Measurements from ENCODE around the gene CRNKL1.

Gene CRNKL1

DNA sequence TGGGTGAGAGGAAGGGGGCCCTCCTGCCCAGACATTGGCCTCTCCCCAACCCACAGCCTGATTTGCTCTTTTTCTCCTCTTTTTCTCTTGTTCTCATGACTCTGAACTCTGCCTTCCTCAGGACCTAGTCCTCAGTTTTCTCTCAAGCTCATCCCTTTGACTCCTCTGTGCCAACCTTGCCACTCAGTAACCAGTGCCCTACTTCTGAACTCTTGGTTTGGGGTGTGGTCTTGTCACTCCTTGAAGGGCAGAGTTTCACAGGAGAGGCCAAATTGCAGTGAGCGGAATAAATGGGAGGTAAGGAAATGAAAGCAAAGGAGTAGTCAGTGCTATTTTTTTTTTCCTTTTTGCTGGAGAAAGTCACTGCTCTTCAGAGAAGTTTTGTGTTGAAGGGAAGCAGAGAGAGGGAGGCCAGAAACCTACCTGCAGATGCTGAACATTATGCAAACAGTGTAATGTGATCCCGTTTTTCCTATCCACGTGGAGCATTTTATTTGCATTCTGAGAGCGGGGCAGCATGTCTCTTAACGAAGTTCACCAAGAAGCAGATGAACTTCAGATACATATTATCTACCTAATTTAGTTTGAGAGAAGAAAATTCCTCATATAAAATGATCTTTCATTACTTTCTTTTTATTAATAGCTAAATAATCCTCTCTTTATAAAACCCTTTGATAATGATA lies 27.0 kb upstream of the CRNKL1 start:
- peak in 1 of 2 experiments; percentile 61 for DNase-seq (ENCODE audit: low read depth in 1 of 2, low spot score in 1 of 2)
- in situ Hi-C loops (cut with HindIII; ENCODE audit: low pct_unique_long_range_greater_than_20kb, low sequenced_read_pairs): no loop called here

DNA sequence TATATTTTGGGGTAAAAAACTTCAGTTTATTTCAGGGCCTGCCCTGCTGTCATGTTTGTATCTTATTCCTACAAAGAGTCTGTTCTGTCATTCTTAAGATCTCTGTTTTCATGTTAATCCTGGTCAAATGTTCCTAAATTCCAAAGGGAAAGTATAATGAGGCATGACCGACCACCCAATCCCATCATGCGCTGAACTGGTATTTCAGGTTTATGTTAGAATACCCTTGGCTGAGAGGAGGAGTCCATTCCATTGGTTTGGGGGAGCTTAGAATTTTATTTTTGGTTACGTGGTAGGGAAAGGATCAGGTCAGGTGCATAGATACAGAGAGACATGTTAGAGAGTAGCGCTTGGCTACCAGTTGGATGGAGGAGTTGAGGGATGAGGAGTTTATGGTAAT lies 25.8 kb upstream of the CRNKL1 start:
- TF ChIP-seq JUND (IDR thresholded peaks at IDR 0.05; ENCODE audit: low read depth): no peak
- in situ Hi-C loops (cut with HindIII; ENCODE audit: low pct_unique_long_range_greater_than_20kb, low sequenced_read_pairs): no loop called here
- DNase-seq (ENCODE audit: low read depth in 1 of 2, low spot score in 1 of 2): peak in 1 of 2 experiments; percentile 20

More for the DNA sequence above, 27.0 kb upstream of the CRNKL1 start:
- TF ChIP-seq JUND (IDR thresholded peaks at IDR 0.05; ENCODE audit: low read depth): no peak

DNA sequence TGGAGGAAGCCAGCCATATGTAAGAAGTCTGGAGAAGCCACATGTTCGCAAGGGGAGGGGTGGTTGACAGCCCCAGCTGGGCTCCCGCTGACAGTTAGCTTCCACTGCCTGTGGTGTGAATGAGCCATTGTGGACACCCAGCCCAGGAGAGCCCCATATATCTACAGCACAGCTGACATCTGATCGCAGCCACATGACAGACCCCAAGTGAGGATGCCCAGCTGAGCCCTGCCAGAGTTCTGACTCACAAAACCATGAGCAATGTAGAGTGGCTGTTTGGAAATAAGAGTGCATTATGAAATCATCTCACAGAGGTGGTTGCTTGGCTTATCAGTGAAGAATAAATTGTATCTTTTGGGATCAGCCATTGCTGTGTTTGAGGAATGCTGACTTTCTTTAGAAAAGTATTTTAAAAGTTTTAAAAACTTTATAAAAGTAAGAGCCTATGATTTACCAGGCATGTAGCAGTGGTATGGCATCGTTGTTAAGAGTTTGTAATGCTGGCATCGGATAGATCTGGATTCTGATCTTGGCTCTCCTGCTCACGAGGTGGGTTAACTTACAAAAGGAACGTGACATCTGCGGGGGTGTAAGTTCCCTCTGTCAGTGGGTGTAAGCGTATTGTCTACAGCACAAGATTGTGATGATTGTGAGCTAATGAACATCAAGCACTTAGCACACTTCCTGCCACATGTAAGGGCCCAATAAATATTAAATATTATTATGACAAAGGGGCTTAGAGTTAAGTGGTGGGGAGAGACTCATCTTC lies 24.2 kb upstream of the CRNKL1 start:
- in situ Hi-C loops (cut with HindIII; ENCODE audit: low pct_unique_long_range_greater_than_20kb, low sequenced_read_pairs): no loop called here
- TF ChIP-seq JUND (IDR thresholded peaks at IDR 0.05; ENCODE audit: low read depth): no peak
- no peak for DNase-seq (ENCODE audit: low read depth in 1 of 2, low spot score in 1 of 2)

DNA sequence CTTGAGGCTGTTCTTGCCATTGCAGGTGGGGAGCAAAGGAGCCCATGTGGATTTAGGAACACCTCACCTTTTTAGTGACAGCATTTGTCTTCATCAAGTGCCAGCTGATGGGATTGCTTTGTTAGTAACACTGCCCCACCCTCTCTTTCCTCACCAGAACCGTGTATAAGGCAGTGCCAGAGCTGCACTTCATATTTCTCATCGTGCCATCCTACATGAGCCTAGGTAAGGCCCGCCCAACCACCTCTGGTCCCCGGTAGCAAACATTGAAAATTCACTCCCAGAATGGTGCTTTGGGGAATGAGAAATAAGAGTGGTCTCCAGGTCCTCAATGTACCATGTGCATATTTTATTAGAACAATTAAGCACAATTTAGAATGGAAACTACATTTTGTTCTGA lies 22.8 kb upstream of the CRNKL1 start:
- TF ChIP-seq JUND (IDR thresholded peaks at IDR 0.05; ENCODE audit: low read depth): no peak
- DNase-seq (ENCODE audit: low read depth in 1 of 2, low spot score in 1 of 2): no peak
- in situ Hi-C loops (cut with HindIII; ENCODE audit: low pct_unique_long_range_greater_than_20kb, low sequenced_read_pairs): no loop called here

DNA sequence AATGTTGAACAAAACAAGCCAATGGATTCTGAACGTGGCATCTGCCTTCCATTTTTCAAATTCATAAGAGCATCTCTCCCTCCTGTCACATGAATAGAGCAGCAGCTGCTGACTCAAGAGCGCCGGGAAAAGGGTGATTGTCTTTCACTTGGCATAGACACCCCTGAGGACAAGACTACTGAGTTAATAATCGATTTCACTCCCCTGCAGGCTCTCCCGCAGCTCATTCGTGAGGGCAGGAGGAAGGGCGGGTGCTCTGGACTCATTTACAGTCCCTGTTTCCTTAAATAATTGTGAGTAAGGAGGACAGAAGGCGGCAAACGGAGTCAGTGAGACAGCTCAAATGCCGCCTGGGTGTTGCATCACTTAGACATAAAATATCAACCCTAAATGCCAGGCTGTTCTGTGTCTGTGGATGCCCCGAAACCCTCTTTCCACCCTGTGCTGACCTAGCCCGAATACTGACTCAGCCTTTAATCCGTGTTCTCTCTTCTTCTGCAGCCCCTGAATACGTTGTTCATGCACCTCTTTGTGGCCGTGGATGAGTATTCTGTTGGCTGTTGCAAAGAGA lies 21.6 kb upstream of the CRNKL1 start:
- in situ Hi-C loops (cut with HindIII; ENCODE audit: low pct_unique_long_range_greater_than_20kb, low sequenced_read_pairs): no loop called here
- no peak for TF ChIP-seq JUND (IDR thresholded peaks at IDR 0.05; ENCODE audit: low read depth)
- DNase-seq (ENCODE audit: low read depth in 1 of 2, low spot score in 1 of 2): no peak

DNA sequence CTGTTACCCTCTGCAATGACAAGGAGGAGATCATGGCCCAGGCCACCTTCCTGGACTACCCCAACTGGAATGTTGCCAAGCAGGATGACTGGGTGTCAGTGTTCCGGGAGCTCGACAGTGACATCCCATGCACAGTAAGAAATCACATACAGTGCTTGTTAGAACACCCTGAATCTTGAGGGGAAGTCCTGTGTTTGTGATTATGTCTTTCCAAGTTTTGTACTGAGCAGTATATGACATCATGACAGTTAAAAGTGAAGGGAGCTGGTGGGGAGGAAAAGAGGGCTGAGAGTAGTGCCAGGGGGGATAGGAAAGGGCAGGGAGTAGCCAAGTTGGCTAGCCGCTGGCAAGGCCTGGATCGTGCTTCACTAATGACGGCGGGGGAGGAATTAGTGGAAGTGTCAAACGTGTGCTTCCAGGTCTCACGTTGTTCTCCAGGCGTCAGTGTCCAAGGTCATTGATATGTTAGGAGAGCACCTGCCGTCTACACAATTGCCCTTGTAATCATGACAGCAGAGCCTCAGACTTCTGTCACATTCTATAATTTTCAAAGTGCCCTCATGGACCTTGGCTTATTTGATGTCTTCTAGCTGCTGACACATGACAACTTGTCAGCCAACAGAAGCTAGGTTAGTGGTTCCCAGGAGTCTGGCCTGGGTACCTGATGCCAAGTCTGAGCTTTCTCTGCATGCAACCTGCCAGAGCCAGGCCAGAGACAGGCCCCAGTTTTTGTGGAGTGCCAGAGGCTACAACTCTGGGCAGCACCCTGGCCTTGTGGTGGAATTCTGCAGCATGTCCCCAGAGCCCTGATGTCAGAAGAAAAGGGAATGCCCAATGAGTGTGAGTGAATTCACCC lies 18.8 kb upstream of the CRNKL1 start:
- DNase-seq (ENCODE audit: low read depth in 1 of 2, low spot score in 1 of 2): no peak
- TF ChIP-seq JUND (IDR thresholded peaks at IDR 0.05; ENCODE audit: low read depth): no peak
- in situ Hi-C loops (cut with HindIII; ENCODE audit: low pct_unique_long_range_greater_than_20kb, low sequenced_read_pairs): no loop called here

DNA sequence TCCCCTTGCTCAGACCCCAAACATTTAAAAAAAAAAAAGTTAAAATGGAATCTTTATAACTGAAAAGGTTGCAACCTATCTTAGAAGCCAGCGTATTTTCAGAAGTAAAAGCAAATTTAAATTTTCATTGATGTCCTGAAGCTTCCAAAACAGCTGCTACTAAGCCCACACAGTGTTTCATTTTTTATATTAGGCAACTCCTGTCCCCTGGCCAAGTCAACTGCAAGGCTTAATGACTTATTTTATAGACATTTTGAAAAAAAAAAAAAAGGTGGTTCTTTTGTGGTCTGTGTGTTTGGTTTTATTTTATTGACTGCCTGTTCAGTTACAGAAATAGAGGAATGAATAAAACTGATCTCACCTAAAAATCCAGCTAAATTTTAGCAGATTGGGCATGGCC lies 13.1 kb upstream of the CRNKL1 start:
- DNase-seq (ENCODE audit: low read depth in 1 of 2, low spot score in 1 of 2): no peak
- in situ Hi-C loops (cut with HindIII; ENCODE audit: low pct_unique_long_range_greater_than_20kb, low sequenced_read_pairs): no loop called here

DNA sequence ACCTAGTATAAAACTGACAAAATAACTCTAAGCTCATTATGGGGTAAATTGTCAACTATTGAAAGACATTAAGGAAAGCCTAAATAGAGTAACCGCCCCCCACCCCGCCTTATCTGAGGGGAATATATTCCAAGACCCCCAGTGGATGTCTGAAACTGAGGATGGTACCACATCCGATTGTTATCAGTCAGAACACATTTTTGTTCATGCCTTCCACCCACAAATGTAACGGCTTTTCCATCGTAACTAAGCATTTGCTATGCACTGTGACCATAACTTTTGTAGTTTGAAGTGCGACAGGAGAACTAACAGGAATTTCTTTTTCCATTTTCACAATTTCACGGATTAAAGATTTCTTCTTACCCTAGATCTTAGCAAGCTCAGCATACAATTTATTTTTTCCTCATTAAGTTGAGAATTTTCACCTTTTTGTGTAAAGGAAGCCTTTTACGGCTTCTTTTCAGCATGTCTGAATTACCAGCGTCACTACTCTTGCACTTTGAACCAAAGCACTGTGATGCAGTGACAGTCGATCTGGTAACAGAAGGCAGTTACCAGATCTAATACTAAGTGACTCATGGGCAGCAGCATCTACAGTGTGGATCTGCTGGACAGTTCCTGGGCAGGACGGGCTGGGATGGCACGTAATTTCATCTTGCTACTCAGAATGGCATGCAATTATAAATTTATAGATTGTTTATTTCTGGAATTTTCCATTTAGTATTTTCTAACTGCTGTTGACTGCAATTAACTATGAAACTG lies 11.9 kb upstream of the CRNKL1 start:
- in situ Hi-C loops (cut with HindIII; ENCODE audit: low pct_unique_long_range_greater_than_20kb, low sequenced_read_pairs): no loop called here
- no peak for TF ChIP-seq JUND (IDR thresholded peaks at IDR 0.05; ENCODE audit: low read depth)
- no peak for DNase-seq (ENCODE audit: low read depth in 1 of 2, low spot score in 1 of 2)

More for the DNA sequence above, 13.1 kb upstream of the CRNKL1 start:
- no peak for TF ChIP-seq JUND (IDR thresholded peaks at IDR 0.05; ENCODE audit: low read depth)

DNA sequence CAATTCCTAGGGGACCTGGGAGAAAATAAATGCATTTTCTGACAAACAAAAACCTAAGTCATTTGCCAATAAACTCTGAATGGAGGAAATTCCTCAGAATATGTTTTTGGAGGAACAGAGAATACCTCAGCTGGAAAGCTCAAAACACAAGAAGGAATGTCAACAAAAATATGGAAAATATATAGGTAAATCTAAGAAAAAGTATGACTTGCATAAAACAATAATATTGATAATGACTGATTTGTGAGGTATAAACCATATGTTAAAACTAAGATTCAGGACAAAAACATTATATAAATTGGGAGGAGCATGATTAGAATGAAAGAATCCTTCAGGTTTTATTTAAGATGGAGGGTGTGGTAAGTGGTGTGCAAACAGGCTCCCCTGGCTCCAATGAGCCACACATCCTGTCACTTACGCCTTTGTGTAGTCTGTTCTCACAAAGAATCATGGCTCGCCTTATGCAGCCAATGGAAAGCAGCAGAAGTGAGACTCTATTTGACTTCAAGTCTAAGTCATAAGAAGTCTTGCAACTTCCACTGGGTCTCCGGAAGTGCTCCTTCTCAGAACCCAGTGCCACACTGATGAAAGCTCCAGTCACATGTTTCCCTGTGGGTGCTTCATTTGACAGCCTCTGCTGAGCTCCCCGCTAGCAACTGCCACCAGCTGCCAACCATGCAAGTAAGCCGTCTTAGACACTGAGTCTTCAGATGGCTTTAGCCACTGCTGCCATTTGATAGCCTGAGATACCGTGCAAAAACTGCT lies 8.2 kb upstream of the CRNKL1 start:
- DNase-seq (ENCODE audit: low read depth in 1 of 2, low spot score in 1 of 2): no peak
- TF ChIP-seq JUND (IDR thresholded peaks at IDR 0.05; ENCODE audit: low read depth): no peak
- in situ Hi-C loops (cut with HindIII; ENCODE audit: low pct_unique_long_range_greater_than_20kb, low sequenced_read_pairs): no loop called here

DNA sequence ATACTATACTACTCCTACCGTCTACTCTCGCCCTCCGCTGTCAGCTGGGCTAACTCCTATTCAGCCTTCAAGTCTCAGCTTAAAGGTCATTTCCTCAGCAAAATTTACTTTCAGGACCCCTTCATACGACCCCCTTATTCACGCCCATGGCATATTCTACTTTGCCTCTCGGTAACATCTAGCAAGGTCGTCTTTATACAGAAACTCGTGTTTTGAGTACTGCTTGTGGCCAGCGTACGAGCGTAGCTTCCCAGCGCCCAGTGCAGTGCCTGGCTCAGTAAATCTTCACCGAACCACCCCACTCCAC lies 546 bp downstream of the CRNKL1 start:
- peak in 1 of 2 experiments; percentile 12 for DNase-seq (ENCODE audit: low read depth in 1 of 2, low spot score in 1 of 2)
- no peak for TF ChIP-seq JUND (IDR thresholded peaks at IDR 0.05; ENCODE audit: low read depth)
- in situ Hi-C loops (cut with HindIII; ENCODE audit: low pct_unique_long_range_greater_than_20kb, low sequenced_read_pairs): no loop called here

DNA sequence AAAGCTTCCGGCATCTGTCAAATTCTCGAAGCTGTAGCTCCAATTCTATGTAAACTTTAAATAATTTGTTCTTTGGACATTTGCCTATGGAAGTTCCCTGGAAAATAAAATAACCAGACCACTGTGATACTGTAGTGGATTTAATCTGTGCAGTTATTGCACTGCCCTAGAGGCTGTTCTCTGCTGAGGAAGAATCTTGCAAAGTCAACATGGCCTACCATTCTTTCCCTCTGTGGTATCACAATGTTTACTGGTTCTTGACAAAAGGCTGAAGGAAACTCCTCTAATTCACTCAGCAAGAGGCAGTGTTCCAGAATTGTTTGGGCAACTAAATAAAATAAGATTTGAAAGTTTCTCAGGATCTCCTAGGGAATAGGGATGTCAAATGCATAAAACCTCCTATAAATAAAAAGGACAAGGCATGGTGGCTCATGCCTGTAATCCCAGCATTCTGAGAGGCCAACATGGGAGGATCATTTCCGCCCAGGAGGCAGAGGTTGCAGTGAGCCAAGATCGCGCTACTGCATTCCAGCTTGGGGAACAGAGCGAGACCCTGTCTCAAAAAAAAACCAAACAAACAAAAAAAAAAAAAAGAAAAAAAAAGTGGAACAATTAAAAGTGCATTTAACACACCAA lies 12.4 kb downstream of the CRNKL1 start:
- no peak for TF ChIP-seq JUND (IDR thresholded peaks at IDR 0.05; ENCODE audit: low read depth)
- in situ Hi-C loops (cut with HindIII; ENCODE audit: low pct_unique_long_range_greater_than_20kb, low sequenced_read_pairs): no loop called here
- no peak for DNase-seq (ENCODE audit: low read depth in 1 of 2, low spot score in 1 of 2)
